ENCODE measurements around the gene NUDT4.

NUDT4 gene

GRCh38 chr12:93377252-93378195 lies at the start of gene NUDT4:
Gene NUDT4 (plus strand): TSS chr12:93377925. CDS start chr12:93378323, 398 bp downstream.
- peak; percentile 99 for DNase-seq

- DNase-seq = no peak
Measured at GRCh38 chr12:93333054-93333453, 44.7 kb upstream of the NUDT4 start.

- DNase-seq = no peak
Measured at GRCh38 chr12:93333828-93334227, 43.9 kb upstream of the NUDT4 start.

DNA sequence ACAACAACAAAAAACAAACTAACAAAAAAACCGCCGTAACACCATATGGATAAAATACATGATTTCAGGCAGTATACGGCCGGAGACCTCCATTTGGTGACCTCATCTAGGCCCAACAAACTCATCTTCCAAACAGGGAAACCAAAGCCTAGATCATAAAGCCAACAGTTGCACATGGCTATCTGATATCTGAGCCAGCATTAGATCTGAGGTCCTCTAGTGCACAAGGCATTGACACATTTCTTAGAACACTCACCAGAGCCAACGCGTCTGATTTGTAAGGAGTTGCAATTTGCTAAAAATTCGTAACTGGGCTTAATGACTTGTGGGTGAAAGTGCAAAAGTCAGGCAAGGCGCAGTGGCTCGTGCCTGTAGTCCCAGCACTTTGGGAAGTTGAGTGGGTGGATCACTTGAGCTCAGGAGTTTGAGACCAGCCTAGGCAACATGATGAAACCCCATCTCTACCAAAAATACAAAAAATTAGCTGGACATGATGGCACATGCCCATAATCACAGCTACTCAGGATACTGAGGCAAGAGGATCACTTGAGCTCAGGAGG lies 42.0 kb upstream of the NUDT4 start:
- no peak for DNase-seq

- DNase-seq = no peak
Measured at GRCh38 chr12:93336291-93336741, 41.4 kb upstream of the NUDT4 start.

DNA sequence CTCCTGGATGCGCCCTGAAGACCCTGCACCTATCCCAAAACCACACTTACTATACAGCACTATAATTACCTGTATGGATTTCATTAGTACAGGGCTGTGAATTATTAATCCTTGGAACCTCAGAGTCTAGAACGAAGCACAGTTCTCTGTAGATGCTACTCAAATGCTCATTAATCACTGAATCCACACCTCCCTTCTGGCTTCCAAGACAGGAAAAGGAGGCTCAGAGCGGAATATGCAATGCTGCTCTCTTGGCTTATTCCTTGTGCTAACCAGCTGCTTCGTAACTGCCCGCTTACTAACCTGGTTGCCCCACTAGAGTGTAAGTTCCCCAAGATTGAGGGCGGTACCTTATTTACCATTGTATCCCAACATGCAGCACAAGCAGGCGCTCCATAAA lies 39.1 kb upstream of the NUDT4 start:
- no peak for DNase-seq

GRCh38 chr12:93339695-93340094 lies 38.0 kb upstream of the NUDT4 start:
- no peak for DNase-seq

DNA sequence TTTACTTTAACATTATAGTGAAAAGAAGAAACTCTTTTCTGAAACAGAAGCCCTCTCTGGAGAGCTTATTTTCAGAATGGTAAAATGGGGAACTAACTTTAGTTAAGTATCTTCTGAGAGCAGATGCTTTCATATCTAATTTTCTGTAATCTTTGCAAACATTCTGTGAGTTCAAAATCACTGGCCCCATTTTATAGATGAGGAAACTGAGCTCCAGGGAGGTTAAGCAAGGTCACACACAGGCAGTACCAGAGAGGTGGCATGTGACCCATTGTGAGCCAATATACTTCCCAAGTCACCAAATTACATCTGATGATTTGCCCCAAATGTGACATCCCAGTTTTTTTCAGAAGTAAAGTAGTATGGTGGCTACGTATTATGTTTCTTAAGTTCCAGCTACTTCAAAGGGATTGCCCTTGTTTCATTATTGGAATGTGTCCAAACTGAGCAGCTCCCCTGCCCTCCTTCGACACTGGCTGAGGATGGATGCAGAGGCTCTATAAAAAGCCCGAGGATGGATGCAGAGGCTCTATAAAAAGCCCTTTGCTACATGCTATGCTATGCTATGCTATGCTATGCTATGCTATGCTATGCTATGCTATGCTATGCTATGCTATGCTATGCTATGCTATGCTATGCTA lies 36.2 kb upstream of the NUDT4 start:
- DNase-seq = no peak

GRCh38 chr12:93347054-93347785 lies 30.5 kb upstream of the NUDT4 start:
- DNase-seq = no peak

DNA sequence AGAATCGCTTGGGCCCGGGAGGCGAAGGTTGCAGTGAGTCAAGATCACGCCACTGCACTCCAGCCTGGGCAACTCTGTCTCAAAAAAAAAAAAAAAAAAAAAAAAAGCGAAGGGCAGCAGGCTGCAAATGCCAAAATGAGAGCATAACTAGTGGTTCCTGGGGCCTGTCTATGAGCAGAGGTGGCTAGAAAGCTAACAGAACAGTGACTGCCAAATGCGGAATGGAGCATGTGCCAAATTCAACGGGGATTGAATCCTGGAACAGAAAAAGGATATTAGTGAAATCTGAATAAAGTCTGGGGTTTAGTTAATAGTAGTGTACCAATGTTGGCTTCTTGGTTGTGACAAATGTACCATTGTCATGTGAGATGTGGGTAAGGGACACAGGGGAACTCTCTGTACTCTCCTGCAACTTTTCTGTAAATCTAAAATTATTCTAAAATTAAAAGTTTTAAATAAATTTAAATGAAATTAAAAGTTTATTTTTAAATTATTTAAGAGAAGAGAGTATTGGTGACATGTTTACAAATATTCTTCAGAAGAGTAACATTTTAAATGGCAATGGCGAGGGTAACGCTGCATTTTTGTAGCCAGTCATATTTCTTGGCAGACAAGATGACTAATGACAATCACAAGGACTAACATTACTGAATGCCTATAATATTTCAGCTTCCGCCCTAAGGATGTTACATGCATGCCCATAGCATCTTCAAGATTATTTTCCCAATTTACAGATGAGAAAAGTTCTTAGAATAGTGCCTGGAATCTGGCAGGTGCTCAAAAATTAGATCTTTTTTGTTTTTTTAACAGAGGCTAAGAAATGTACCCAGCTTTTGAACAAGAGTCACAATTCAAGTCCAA lies 28.9 kb upstream of the NUDT4 start:
- no peak for DNase-seq

- DNase-seq = no peak
Measured at GRCh38 chr12:93351726-93352125, 26.0 kb upstream of the NUDT4 start.

DNA sequence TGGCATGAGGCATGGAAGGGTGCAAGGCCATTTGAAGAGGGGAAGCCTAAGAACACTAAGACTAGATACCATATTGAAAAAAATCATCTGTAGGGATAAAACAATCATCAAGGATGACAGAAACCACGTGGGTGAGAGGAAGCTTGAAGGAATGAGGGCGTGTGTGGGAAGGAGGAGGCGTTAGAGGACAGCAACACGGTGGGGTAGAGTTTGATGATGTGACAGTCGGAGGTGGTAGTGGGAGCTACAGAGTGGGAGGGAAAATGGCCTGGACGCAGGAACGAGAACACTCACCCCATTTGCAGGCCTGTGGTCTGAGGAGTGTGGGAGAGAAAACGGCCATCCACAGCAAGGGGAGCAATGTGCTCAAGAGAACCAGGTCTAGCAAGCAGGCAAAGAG lies 25.4 kb upstream of the NUDT4 start:
- DNase-seq = no peak

DNA sequence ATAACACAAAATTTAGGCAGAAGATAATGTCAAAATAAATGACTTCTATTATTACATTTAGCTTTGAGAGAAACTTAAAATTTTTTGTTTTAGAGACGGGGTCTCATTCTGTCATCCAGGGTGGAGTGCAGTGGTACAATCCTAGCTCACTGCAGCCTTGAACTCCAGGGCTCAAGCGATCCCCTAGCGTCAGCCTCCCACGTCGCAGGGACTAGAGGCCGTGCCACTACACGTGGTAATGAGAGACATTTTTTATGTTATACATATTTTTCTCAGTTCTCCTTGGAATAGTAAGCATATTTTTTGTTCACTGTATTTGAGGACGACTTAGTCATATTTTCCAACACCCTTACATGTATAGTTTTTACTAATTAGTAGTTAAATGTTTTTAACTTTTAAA lies 21.5 kb upstream of the NUDT4 start:
- no peak for DNase-seq

GRCh38 chr12:93358058-93358457 lies 19.7 kb upstream of the NUDT4 start:
- DNase-seq = no peak

DNA sequence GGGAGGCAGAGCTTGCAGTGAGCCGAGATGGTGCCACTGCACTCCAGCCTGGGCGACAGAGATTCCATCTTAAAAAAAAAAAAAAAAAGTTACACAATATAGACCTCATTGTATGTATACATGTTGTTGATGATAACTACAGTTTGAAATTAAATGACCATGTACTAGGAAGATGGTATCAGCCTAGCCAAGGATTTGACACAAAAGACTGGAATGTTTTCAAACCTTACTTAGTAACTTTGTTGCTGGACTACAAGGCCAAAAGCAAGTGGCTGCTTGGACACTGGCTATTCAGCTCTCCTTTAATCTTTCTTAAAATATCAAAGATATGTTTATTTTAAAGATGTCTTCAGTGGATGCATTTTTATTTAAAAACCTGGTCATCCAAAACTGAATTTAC lies 18.9 kb upstream of the NUDT4 start:
- no peak for DNase-seq

DNA sequence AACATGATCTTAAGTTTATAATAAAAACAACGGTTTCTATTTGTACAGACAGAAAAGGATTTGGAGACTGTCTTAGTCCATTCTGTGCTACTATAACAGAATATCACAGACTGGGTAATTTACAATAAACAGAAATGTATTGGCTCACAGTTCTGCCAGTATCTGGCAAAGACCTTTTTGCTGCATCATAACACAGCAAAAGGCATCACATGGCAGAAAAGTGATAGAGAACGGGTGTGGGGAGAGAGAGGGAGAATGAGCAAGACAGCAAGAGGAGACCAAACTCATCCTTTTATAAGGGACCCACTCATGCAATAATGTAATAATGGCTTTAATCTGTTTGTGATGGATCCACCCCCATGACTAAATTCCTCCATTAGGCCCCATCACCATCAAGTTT lies 17.0 kb upstream of the NUDT4 start:
- no peak for DNase-seq

DNA sequence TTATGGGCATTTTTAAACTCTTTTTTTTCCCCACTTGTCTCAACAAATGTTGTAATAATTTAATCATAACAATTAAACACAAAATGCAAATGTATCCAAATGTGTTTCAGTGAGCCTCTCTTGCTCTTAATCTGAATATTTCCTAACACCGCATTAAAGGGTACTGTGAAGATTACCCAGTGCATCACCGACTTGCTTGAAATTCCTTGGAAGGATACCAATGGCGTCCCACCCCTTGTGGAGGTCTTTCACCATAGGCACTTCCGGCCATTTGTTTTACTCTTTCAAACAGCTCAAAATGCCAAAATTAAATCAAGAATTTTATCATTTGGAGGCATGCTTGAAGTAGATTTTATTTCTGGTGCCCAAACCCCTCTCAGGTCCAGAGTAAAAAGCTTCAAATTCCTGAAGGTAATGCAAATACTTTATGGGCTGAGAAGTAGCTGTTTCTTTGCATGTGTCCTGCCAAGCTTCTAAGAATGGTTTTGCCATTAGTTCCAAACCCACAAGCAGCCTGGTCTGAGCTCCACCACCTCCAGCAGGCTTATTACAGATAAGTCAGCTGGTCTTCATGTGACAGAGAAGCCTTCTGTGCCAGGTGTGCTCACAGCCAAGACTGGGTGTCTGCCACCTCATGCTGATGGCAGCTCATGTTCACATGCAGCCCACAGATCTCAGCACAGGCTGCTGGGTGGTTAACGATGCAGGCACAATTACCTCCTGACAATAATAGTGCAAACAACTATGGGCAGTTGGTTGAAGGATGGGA lies 16.4 kb upstream of the NUDT4 start:
- no peak for DNase-seq

DNA sequence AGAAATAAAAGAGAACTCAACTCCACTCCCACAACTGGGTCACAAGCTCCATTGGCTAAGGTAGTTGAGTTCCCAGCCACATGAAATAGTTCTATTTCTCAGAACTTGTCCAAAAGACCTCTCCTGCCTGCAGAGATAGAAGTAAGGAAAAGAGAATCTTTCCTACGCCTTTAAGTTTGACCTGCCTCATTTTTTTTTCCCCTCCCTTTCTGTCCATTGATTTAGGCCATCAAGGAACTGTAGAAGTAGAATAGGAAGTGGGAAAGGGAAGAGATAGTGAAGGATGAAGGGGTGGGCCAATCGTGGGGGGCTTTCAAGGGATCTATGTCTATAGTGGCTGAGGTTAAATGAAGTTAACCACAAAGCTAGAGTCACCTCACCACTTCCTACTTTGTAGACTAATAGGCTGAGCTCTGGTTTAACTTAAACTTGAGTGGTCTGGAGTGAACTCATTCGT lies 13.9 kb upstream of the NUDT4 start:
- no peak for DNase-seq

DNA sequence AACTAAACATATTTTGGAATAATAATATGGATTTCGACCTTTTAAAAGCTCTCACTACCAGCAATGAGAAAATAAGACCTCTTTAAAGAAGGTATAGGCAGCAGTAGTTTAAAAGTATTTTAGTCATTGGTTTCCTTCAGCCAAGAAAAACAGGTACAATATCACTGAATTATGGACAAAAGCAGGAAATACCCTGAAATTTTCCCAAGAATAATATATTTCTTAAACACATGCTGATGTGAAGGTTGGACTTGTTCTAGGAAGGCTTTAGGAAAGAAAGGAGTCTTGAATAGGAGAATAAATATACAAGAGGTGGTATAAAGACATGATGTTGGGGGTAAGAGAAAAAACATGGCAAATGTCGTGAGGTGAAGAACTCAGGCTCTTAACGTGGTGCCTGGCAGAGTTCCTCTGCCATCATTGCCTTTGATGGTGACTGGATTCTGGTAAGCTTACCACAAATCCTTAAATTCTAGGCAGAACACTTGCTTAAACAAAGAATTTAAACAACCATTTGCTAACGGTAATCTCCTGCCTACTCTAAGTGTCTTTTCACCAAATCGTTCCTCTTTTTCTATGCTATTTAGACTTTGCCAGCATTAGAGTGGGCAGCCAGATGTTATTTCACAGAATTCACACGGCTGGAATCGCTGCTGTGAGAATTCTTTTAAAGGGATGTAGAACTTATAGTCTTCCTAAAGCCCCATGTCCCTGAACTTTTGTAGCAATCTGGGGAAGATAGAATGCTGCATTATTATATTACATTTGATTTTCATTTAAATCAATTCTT lies 11.9 kb upstream of the NUDT4 start:
- DNase-seq = no peak

DNA sequence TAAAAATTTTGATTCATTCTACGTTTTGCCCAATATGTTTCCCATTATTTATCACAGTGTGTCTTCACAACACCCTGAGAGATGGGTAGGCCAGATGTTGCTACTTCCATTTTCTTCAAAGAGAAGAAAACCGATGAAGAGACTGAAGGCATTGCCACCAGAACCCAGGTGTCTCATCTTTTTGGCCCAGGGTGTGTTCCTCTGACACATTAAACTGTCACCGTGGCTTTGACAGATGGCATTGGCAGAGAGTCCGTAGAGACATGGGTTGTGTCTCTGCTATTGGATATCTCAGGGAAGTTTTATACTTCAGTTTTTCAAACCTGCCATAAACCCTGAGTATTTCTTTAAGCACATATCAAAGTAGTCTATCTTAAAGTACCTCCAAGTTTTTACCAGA lies 11.3 kb upstream of the NUDT4 start:
- DNase-seq = no peak

Data from activated T-cell treated with anti-CD3 and anti-CD28 coated beads for 4 hours (primary cell).